OCI-LY1 (cell line): ENCODE data around the gene ARID5B.

ENCODE experiments used
- H2AFZ ChIP-seq: fragments of 200-600 bp; sonication (generic), shearing (Covaris generic); 2 replicates; pipeline ENCODE4 v1.6.0; 2014; ENCODE audit warnings: antibody characterized with exemption, mild to moderate bottlenecking, low read length
- H3F3A ChIP-seq: fragments of 200-600 bp; sonication (generic), shearing (Covaris generic); 2 replicates; pipeline ENCODE4 v1.6.0; 2014; ENCODE audit warnings: mild to moderate bottlenecking, antibody characterized with exemption, low read length, moderate library complexity; ENCODE audit not compliant: insufficient read depth
- H3K27ac ChIP-seq: fragments of 200-600 bp; sonication (generic); 2 replicates; pipeline ENCODE4 v1.5.1; 2014; ENCODE audit warnings: low read length, mixed run types, mild to moderate bottlenecking, low read depth; ENCODE audit not compliant: poor library complexity, severe bottlenecking
- H3K27me3 ChIP-seq: fragments of 200-600 bp; sonication (generic); 2 replicates; pipeline ENCODE4 v1.6.0; 2014; ENCODE audit warnings: antibody characterized with exemption, mild to moderate bottlenecking, low read length, moderate library complexity; ENCODE audit not compliant: insufficient read depth
- H3K36me3 ChIP-seq: fragments of 200-600 bp; sonication (generic); 2 replicates; pipeline ENCODE4 v1.6.1; 2014; ENCODE audit warnings: mild to moderate bottlenecking, antibody characterized with exemption, low read length, moderate library complexity, mixed read lengths; ENCODE audit not compliant: insufficient read depth
- H3K4me1 ChIP-seq: fragments of 200-600 bp; sonication (generic); 2 replicates; pipeline ENCODE4 v1.5.1; 2014; ENCODE audit warnings: mild to moderate bottlenecking, low read length, moderate library complexity; ENCODE audit not compliant: insufficient read depth, severe bottlenecking
- H3K4me2 ChIP-seq: fragments of 200-600 bp; sonication (generic), shearing (Covaris generic); 2 replicates; pipeline ENCODE4 v1.6.1; 2014; ENCODE audit warnings: low read length
- H3K4me3 ChIP-seq: fragments of 200-600 bp; sonication (generic); 2 replicates; pipeline ENCODE4 v1.5.1; 2014; ENCODE audit warnings: low read length, low read depth, mild to moderate bottlenecking, mixed read lengths; ENCODE audit not compliant: poor library complexity, severe bottlenecking
- H3K79me2 ChIP-seq: fragments of 200-600 bp; shearing (Covaris generic); 2 replicates; pipeline ENCODE4 v1.6.1; 2016; ENCODE audit warnings: mixed run types, low read length, mixed read lengths; ENCODE audit not compliant: insufficient read depth
- H3K9ac ChIP-seq: fragments of 200-600 bp; sonication (generic), shearing (Covaris generic); 2 replicates; pipeline ENCODE4 v1.6.1; 2014; ENCODE audit warnings: mild to moderate bottlenecking, low read length, mixed read lengths
- H3K9me2 ChIP-seq: fragments of 200-600 bp; sonication (generic), shearing (Covaris generic); 2 replicates; pipeline ENCODE4 v1.6.1; 2014; ENCODE audit warnings: low read depth, mild to moderate bottlenecking, low read length, mixed read lengths
- H3K9me3 ChIP-seq: fragments of 200-600 bp; shearing (Covaris generic); 2 replicates; pipeline ENCODE4 v1.6.1; 2014; ENCODE audit warnings: low read length, mixed read lengths
- H4K20me1 ChIP-seq: fragments of 200-600 bp; sonication (generic), shearing (Covaris generic); 2 replicates; pipeline ENCODE4 v1.6.0; 2016; ENCODE audit warnings: mild to moderate bottlenecking, low read length; ENCODE audit not compliant: insufficient read depth
- CTCF ChIP-seq: fragments of 200-600 bp; sonication (generic), shearing (Covaris generic); IDR thresholded peaks from 2 replicates; pipeline ENCODE4 v1.5.1; 2017; ENCODE audit warnings: mild to moderate bottlenecking, antibody characterized with exemption, low read length, moderate library complexity, mixed read lengths
- EZH2 ChIP-seq: fragments of 200-600 bp; sonication (generic), shearing (Covaris generic); IDR thresholded peaks from 2 replicates; pipeline ENCODE4 v1.8.0; 2017; ENCODE audit warnings: borderline replicate concordance, mixed run types, mild to moderate bottlenecking, antibody characterized with exemption, low read length, moderate library complexity, mixed read lengths

ARID5B gene

DNA sequence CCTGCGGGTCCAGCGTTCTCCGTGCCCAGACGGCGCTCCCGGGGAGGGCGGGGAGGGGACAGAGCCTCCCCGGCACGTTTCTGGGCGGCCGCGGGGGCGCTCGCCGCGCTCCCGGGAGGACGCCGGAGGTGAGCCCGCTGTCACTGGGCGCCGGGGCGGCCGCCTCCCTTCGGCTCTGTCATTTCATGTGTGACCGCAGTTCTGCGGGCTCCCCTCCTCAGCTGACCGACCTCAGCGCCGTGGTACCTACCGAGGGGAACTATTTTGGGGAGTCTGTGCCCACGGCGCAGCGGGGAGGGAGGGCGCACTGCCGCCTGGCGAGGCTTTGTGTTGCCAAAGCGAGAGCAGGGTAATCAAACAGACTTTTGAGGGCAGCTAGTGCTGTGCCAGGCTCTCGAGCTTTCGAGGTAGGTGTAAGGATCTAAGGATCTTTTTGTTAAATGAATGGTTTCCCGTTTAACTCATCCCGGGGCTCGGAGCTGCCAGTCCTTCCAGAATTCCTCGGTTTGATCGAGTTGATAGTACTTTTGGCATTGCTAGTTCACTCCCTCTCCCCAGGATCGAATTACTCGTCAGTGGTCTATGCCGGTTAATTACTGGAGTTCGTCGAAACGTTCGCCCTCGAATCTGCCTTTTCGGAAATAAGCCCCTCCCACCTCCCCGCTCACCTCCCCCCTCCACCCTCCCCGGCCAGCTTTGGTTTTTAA is 1.9 kb downstream of the ARID5B start:
- H3K79me2 ChIP-seq: peaks cover 50% of the 10 kb centered on the region

DNA sequence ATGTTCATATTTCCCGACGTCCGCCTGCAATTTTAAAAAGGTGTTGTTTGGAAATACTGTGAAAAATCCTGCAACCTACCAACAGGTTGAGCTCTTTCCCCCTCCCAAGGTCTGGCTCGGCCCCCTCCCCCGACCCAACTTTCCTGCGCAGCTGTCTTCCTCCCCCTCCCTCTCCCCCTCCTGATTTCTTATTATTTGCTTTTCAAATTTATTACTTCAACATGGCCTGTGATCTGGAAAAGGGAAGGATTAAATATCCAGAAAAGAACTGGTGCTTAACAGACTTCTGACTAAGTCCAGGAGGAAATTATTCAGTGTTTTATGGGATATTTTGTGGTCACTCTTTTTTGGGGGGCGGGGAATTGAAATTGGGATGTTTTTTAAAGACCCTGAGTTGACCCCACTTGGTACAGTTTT is 2.4 kb downstream of the ARID5B start:
- H3K4me2 ChIP-seq: peak overlapping the region; percentile 82
- H3K27me3 ChIP-seq: no peaks in the 10 kb centered on the region
- H3K27ac ChIP-seq: peak overlapping the region; percentile 98
- TF ChIP-seq EZH2 (no peak), CTCF (no peak)
- H3K36me3 ChIP-seq: peaks cover 23% of the 10 kb centered on the region
- no peaks in the 10 kb centered on the region for H3K9me2 ChIP-seq
- peak overlapping the region; percentile 90 for H3K9ac ChIP-seq
- no peaks in the 10 kb centered on the region for H4K20me1 ChIP-seq
- peak overlapping the region; percentile 90 for H3K4me3 ChIP-seq
- H3K9me3 ChIP-seq: no peaks in the 10 kb centered on the region
- H3F3A ChIP-seq: 0 out of 2 replicates have a peak, but pooled peaks cover 3% of the 10 kb centered on the region
- no peak overlapping the region for H2AFZ ChIP-seq
- H3K4me1 ChIP-seq: peaks cover 50% of the 10 kb centered on the region
- H3K79me2 ChIP-seq: peaks cover 53% of the 10 kb centered on the region

More for the DNA sequence above, 1.9 kb downstream of the ARID5B start:
- Histone ChIP-seq H3K9ac (peak overlapping the region; percentile 90), H3K4me2 (peak overlapping the region; percentile 82), H3F3A (0 out of 2 replicates have a peak, but pooled peaks cover 3% of the 10 kb centered on the region), H3K9me2 (no peaks in the 10 kb centered on the region), H3K27me3 (no peaks in the 10 kb centered on the region), H3K27ac (peak overlapping the region; percentile 98), H3K9me3 (no peaks in the 10 kb centered on the region), H3K36me3 (peaks cover 20% of the 10 kb centered on the region), H2AFZ (no peak overlapping the region), H4K20me1 (no peaks in the 10 kb centered on the region), H3K4me3 (peak overlapping the region; percentile 90), H3K4me1 (peaks cover 56% of the 10 kb centered on the region)
- TF ChIP-seq EZH2 (no peak), CTCF (peak; percentile 36; the same call in 1 of the 2 replicates)

DNA sequence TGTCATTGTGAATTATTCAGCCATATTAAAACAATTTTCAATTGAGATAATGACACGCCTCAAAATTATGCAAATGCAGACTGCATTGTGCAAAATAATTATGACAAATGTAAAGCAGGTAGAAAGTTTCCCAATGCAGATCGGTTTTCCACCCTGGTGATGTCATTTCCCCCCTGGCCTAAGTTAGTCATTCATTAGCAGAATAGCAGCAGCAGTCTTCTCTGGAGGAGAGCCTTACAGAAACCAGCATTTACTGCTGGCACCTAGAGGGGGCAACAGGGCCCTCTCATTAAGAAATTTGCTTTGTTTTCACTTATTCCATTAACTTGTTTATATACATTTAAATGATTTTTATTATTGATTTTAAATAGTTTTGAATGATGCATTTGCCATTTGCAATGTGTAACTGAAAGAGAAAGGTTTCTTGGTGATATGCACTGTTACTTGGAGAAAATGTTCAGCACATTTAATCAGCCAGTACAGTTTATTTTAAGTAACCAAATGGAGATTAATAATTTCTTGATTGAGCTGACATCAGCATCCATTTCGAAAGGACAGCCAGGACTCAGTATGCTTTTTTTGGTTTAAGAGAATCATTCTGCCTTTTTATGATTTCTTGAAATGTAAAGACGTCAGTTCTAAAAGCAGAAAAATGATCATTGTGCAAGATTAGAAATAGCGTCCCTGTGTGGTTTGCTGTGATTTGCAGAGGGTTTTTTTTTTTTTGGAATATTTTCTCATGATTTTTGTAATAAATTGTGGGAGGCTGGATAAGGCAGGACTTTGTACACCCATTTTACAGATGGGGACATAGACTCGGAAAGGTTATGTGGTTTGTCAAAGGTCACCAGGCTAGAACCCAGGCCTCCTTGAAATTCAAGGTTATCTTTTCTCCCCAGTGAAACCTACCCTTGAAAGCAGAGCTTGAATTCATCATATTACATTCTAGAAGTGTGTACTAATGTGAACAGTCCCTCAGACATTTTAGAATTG is 3.5 kb downstream of the ARID5B start:
- Histone ChIP-seq H3K9ac (peak overlapping the region; percentile 90), H3K9me3 (no peaks in the 10 kb centered on the region), H3K4me1 (peaks cover 39% of the 10 kb centered on the region), H4K20me1 (no peaks in the 10 kb centered on the region), H3K9me2 (no peaks in the 10 kb centered on the region), H3F3A (no peaks in the 10 kb centered on the region), H3K79me2 (peaks cover 62% of the 10 kb centered on the region), H3K4me2 (peak overlapping the region; percentile 82), H3K36me3 (peaks cover 32% of the 10 kb centered on the region), H3K27ac (peak overlapping the region; percentile 98), H3K4me3 (peak overlapping the region; percentile 90), H3K27me3 (no peaks in the 10 kb centered on the region), H2AFZ (no peak overlapping the region)
- TF ChIP-seq EZH2 (no peak), CTCF (peak; percentile 39)
